Thyroid gland (tissue), 4 donors: ENCODE measurements around the gene TBCCD1.

Source experiments
- CTCF ChIP-seq, 6 experiments: fragments of 200-600 bp in 3 of 6; fragments of 450-650 bp in 3 of 6; sonication (generic) in 3 of 6; IDR thresholded peaks; one replicate each; pipeline ENCODE4 v1.5.1; 2016 to 2019; ENCODE audit warnings: antibody characterized with exemption in 6 of 6, mild to moderate bottlenecking in 2 of 6, inconsistent platforms in 1 of 6, moderate library complexity in 1 of 6
- POLR2A ChIP-seq, 2 donors: fragments of 450-650 bp; IDR thresholded peaks; one replicate each; pipeline ENCODE4 v1.6.1; 2017; ENCODE audit warnings: antibody characterized with exemption in 2 of 2, mild to moderate bottlenecking in 2 of 2, moderate library complexity in 1 of 2

GRCh38 chr3:186599142-186599784 is 32.1 kb upstream of the TBCCD1 start:
- TF ChIP-seq CTCF (IDR thresholded peaks at IDR 0.05) (no peak), POLR2A (IDR thresholded peaks at IDR 0.05) (no peak)
